GM20000 (cell line): Measurements from ENCODE around the gene PLK2.

Experiments
- DNase-seq: peaks from one replicate; pipeline ENCODE4 v3.0.0; 2012; ENCODE audit warnings: low spot score
- TF ChIP-seq, protein P1 (sequence below): IDR thresholded peaks from 2 replicates; pipeline ENCODE4 v1.5.1; 2012; ENCODE audit warnings: mild to moderate bottlenecking, control low read depth; ENCODE audit errors: extremely low read depth, missing control alignments

The PLK2 gene

DNA sequence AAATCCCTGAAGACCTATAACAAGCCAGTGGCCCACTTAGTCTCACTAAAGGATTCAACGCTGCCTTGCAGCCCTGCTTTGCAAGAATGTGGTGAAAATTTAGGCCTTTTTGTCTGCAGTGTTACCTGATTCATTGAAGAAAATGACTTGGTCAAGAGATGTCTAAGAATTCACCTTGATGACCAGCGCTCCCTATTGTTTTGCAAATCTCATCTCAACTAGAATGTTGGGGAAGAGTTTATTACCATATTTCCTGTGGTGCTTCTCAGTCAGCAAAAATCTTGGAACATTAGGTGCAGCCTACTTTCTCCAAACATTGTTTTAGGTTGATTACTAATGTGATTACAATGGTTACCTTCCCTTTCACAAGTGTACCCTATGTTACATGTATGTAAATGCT is 53.5 kb downstream of the PLK2 start:
- TF ChIP-seq, protein P1, sequence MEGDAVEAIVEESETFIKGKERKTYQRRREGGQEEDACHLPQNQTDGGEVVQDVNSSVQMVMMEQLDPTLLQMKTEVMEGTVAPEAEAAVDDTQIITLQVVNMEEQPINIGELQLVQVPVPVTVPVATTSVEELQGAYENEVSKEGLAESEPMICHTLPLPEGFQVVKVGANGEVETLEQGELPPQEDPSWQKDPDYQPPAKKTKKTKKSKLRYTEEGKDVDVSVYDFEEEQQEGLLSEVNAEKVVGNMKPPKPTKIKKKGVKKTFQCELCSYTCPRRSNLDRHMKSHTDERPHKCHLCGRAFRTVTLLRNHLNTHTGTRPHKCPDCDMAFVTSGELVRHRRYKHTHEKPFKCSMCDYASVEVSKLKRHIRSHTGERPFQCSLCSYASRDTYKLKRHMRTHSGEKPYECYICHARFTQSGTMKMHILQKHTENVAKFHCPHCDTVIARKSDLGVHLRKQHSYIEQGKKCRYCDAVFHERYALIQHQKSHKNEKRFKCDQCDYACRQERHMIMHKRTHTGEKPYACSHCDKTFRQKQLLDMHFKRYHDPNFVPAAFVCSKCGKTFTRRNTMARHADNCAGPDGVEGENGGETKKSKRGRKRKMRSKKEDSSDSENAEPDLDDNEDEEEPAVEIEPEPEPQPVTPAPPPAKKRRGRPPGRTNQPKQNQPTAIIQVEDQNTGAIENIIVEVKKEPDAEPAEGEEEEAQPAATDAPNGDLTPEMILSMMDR = no peak
- DNase-seq = no peak

DNA sequence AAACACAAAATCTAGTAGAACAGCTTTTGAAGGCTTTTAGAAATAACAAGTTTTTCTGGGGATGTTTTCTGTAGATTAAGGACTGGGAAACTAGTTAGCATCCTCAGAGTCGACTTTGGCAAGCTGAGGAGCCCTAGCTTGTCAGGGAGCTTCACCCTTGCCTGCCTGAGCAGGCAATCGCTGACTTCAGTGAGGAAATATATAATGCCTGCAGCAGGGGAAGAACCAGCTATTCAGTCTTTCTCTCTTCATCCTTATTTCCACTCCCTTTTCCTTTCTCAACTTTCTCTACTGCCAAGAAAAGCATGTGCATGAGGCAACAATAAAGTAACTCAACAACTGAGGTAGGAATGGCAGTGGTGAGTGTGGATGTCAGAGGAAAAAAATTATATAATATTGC is 54.7 kb downstream of the PLK2 start:
- no peak for DNase-seq
- TF ChIP-seq, protein P1 = no peak

DNA sequence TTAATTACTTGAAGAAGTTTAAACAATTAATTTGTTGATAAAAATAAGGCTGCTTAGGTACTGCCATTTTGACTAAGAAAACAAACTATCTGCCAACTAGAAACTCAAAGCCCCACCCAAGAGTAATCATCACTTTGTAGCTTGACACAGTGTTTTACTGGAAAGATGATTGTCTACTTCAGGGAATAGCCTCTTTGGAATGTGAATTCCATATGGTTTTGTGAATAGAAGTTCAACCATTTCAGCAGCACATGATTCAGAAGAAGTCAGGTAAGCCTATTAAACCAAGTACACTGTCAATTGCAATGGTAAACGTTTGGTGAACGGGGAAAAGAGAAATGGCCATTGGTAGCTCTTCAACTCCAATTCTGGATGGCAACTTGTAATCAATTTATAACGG is 55.2 kb downstream of the PLK2 start:
- TF ChIP-seq, protein P1 = no peak
- DNase-seq = no peak
